Measurements from ENCODE around the gene FUBP3.

Gene FUBP3

GRCh38 chr9:130608554-130609134 is 29.3 kb downstream of the FUBP3 start:
- no peak for DNase-seq

GRCh38 chr9:130609163-130609562 is 29.8 kb downstream of the FUBP3 start:
- DNase-seq, result no peak

- DNase-seq, result no peak
Observed at GRCh38 chr9:130610862-130611707, 31.7 kb downstream of the FUBP3 start.

- no peak for DNase-seq
Observed at GRCh38 chr9:130616451-130616850, 37.1 kb downstream of the FUBP3 start.

- DNase-seq, result no peak
Observed at GRCh38 chr9:130623466-130623865, 44.1 kb downstream of the FUBP3 start.

GRCh38 chr9:130624154-130624553 is 44.8 kb downstream of the FUBP3 start:
- DNase-seq, result no peak

- DNase-seq, result no peak
Observed at GRCh38 chr9:130626249-130626996, 47.0 kb downstream of the FUBP3 start.

- no peak for DNase-seq
Observed at GRCh38 chr9:130627051-130627450, 47.7 kb downstream of the FUBP3 start.

- DNase-seq, result no peak
Observed at GRCh38 chr9:130627896-130628792, 48.8 kb downstream of the FUBP3 start.

GRCh38 chr9:130629443-130630070 is 50.2 kb downstream of the FUBP3 start:
- DNase-seq, result no peak

- no peak for DNase-seq
Observed at GRCh38 chr9:130630071-130630450, 50.7 kb downstream of the FUBP3 start.

GRCh38 chr9:130630506-130631330 is 51.3 kb downstream of the FUBP3 start:
- no peak for DNase-seq

GRCh38 chr9:130631331-130632080 is 52.1 kb downstream of the FUBP3 start:
- DNase-seq, result no peak

GRCh38 chr9:130632081-130632710 is 52.8 kb downstream of the FUBP3 start:
- DNase-seq, result no peak

- no peak for DNase-seq
Observed at GRCh38 chr9:130632841-130633240, 53.5 kb downstream of the FUBP3 start.

- no peak for DNase-seq
Observed at GRCh38 chr9:130633336-130634190, 54.2 kb downstream of the FUBP3 start.

GRCh38 chr9:130634191-130634768 is 54.9 kb downstream of the FUBP3 start:
- DNase-seq, result no peak

GRCh38 chr9:130634801-130635200 is 55.4 kb downstream of the FUBP3 start:
- no peak for DNase-seq

GRCh38 chr9:130635306-130635705 is 55.9 kb downstream of the FUBP3 start:
- no peak for DNase-seq

Data from CD4-positive, alpha-beta T cell treated with Interleukin-4 for 1 hour (primary cell).